ENCODE measurements around the gene HUS1B. TPM values are rescaled to one million over a fixed set of nuclear protein-coding genes. Genes with fewer than 3 reads are reported as not detected.

The HUS1B gene
- total RNA-seq, 4 donors from 2014 or later: 3.3 to 8.4 (median 7.5) TPM; not detected in 1

- H3K4me3 ChIP-seq: no peak overlapping the region
- no peaks in the 10 kb centered on the region for H3K27me3 ChIP-seq
- DNase-seq (ENCODE audit: low spot score in 2 of 2): no peak
- TF ChIP-seq CTCF (IDR thresholded peaks at IDR 0.05): no peak
- TF ChIP-seq POLR2A (IDR thresholded peaks at IDR 0.05): no peak
- TF ChIP-seq EP300 (IDR thresholded peaks at IDR 0.05): no peak
- peaks cover 0 to 12% (median 0%) of the 10 kb centered on the region in 3 donors for H3K36me3 ChIP-seq
- no peaks in the 10 kb centered on the region for H3K4me1 ChIP-seq
- H3K9me3 ChIP-seq: no peaks in the 10 kb centered on the region
- WGBS, 2 donors: 73 to 90% methylated on average over 9 of the region's 9 CpGs
- H3K27ac ChIP-seq: no peak overlapping the region
Measured at GRCh38 chr6:626236-626635, 30.7 kb downstream of the HUS1B start.

GRCh38 chr6:624979-625378 is 31.9 kb downstream of the HUS1B start:
- H3K27me3 ChIP-seq: no peaks in the 10 kb centered on the region
- H3K36me3 ChIP-seq: peaks cover 0 to 11% (median 0%) of the 10 kb centered on the region in 3 donors
- no peak overlapping the region for H3K4me3 ChIP-seq
- H3K27ac ChIP-seq: no peak overlapping the region
- H3K4me1 ChIP-seq: no peaks in the 10 kb centered on the region
- no peaks in the 10 kb centered on the region for H3K9me3 ChIP-seq
- TF ChIP-seq POLR2A (IDR thresholded peaks at IDR 0.05): no peak
- TF ChIP-seq CTCF (IDR thresholded peaks at IDR 0.05): no peak
- TF ChIP-seq EP300 (IDR thresholded peaks at IDR 0.05): no peak
- WGBS, 2 donors: 77 to 78% methylated on average over 11 of the region's 11 CpGs
- DNase-seq (ENCODE audit: low spot score in 2 of 2): no peak

- DNase-seq (ENCODE audit: low spot score in 2 of 2): no peak
- TF ChIP-seq EP300 (IDR thresholded peaks at IDR 0.05) (no peak), POLR2A (IDR thresholded peaks at IDR 0.05) (no peak), CTCF (IDR thresholded peaks at IDR 0.05) (no peak)
- WGBS, 2 donors: 69 to 81% methylated on average over 7 of the region's 7 CpGs
- Histone ChIP-seq H3K27me3 (no peaks in the 10 kb centered on the region), H3K36me3 (peaks cover 0 to 17% (median 0%) of the 10 kb centered on the region in 3 donors), H3K4me1 (no peaks in the 10 kb centered on the region), H3K27ac (no peak overlapping the region), H3K9me3 (no peaks in the 10 kb centered on the region), H3K4me3 (no peak overlapping the region)
Measured at GRCh38 chr6:622462-622861, 34.4 kb downstream of the HUS1B start.

GRCh38 chr6:621931-622330 is 35.0 kb downstream of the HUS1B start:
- 92 to 95% methylated on average over 9 of the region's 9 CpGs for WGBS, 2 donors
- TF ChIP-seq CTCF (IDR thresholded peaks at IDR 0.05): no peak
- TF ChIP-seq POLR2A (IDR thresholded peaks at IDR 0.05): no peak
- TF ChIP-seq EP300 (IDR thresholded peaks at IDR 0.05): no peak
- H3K27ac ChIP-seq: no peak overlapping the region

GRCh38 chr6:620950-621349 is 36.0 kb downstream of the HUS1B start:
- Histone ChIP-seq H3K4me1 (no peaks in the 10 kb centered on the region), H3K9me3 (no peaks in the 10 kb centered on the region), H3K36me3 (peaks cover 0 to 30% (median 0%) of the 10 kb centered on the region in 3 donors), H3K27ac (no peak overlapping the region), H3K4me3 (no peak overlapping the region), H3K27me3 (no peaks in the 10 kb centered on the region)
- no peak for DNase-seq (ENCODE audit: low spot score in 2 of 2)
- TF ChIP-seq CTCF (IDR thresholded peaks at IDR 0.05) (no peak), EP300 (IDR thresholded peaks at IDR 0.05) (no peak), POLR2A (IDR thresholded peaks at IDR 0.05) (no peak)
- 87 to 91% methylated on average over 3 to 4 of the region's 4 CpGs for WGBS, 2 donors

More at GRCh38 chr6:621931-622330, 35.0 kb downstream of the HUS1B start:
- H3K36me3 ChIP-seq: peaks cover 0 to 22% (median 0%) of the 10 kb centered on the region in 3 donors
- H3K4me1 ChIP-seq: no peaks in the 10 kb centered on the region
- DNase-seq (ENCODE audit: low spot score in 2 of 2): no peak
- no peak overlapping the region for H3K4me3 ChIP-seq
- H3K9me3 ChIP-seq: no peaks in the 10 kb centered on the region
- H3K27me3 ChIP-seq: no peaks in the 10 kb centered on the region

Measured in tibial nerve (tissue), 4 donors.